PC-3 (cell line): ENCODE measurements around the gene PIGU. TPM values are rescaled to one million over a fixed set of nuclear protein-coding genes. Genes with fewer than 3 reads are reported as not detected.

ENCODE experiments used
- ATAC-seq: fragments of 200-7000 bp; cut with Tn5 transposase; 2 replicates; pipeline ENCODE4 v1.9.1; 2020; ENCODE audit warnings: mild to moderate bottlenecking, moderate library complexity
- BruUV-seq: library from RNA; stranded (reverse); fragments of 400-500 nt; replicated peaks from 2 replicates; lab custom pipeline; 2021; lab: Mats Ljungman, UMichigan
- CTCF ChIA-PET: fragments of 300-600 bp; sonication (Branson Sonifier 250); formaldehyde crosslinking; loops from one replicate; lab custom pipeline; 2022; ENCODE audit warnings: antibody characterized with exemption; lab: Charles Lee
- POLR2A ChIA-PET: fragments of 300-600 bp; sonication (Branson Sonifier 250); formaldehyde crosslinking; loops from one replicate; lab custom pipeline; 2022; ENCODE audit warnings: antibody characterized with exemption; ENCODE audit not compliant: unreplicated experiment; lab: Charles Lee
- DNase-seq: peaks from one replicate; pipeline ENCODE4 v3.0.0-alpha.2; 2015
- H2AFZ ChIP-seq: fragments of 300-600 bp; sonication (generic); 2 replicates; pipeline ENCODE4 v1.6.0; 2016; ENCODE audit warnings: antibody characterized with exemption, low read length
- H3F3A ChIP-seq: fragments of 300-600 bp; sonication (generic); one replicate; pipeline ENCODE4 v1.6.0; 2017; ENCODE audit warnings: antibody characterized with exemption, low read length, control low read depth, mild to moderate bottlenecking; ENCODE audit not compliant: unreplicated experiment
- H3K27ac ChIP-seq: fragments of 300-600 bp; sonication (generic); 2 replicates; pipeline ENCODE4 v1.5.1; 2016; ENCODE audit warnings: mild to moderate bottlenecking, low read length
- H3K27me3 ChIP-seq: fragments of 300-600 bp; sonication (generic); 2 replicates; pipeline ENCODE4 v1.6.1; 2016; ENCODE audit warnings: low read length, mixed read lengths
- H3K36me3 ChIP-seq: fragments of 300-600 bp; sonication (generic); 2 replicates; pipeline ENCODE4 v1.6.1; 2016; ENCODE audit warnings: low read depth, mixed run types, low read length, mixed read lengths
- H3K4me1 ChIP-seq: fragments of 300-600 bp; sonication (generic); 2 replicates; pipeline ENCODE4 v1.5.1; 2016; ENCODE audit warnings: low read length; ENCODE audit not compliant: insufficient read depth
- H3K4me2 ChIP-seq: fragments of 300-600 bp; sonication (generic); 2 replicates; pipeline ENCODE4 v1.6.0; 2016; ENCODE audit warnings: low read length
- H3K4me3 ChIP-seq: fragments of 300-600 bp; sonication (generic); 2 replicates; pipeline ENCODE4 v1.5.1; 2016; ENCODE audit warnings: mild to moderate bottlenecking, low read length, mixed read lengths
- H3K79me2 ChIP-seq: fragments of 300-600 bp; sonication (generic); 2 replicates; pipeline ENCODE4 v1.6.1; 2017; ENCODE audit warnings: low read length, mixed read lengths
- H3K9ac ChIP-seq: fragments of 300-600 bp; sonication (generic); 2 replicates; pipeline ENCODE4 v1.6.0; 2016; ENCODE audit warnings: mild to moderate bottlenecking, low read length
- H3K9me2 ChIP-seq: fragments of 300-600 bp; sonication (generic); replicated peaks from 2 replicates; pipeline ENCODE4 v1.6.1; 2016; ENCODE audit warnings: mixed run types, low read length, mixed read lengths
- H3K9me3 ChIP-seq: fragments of 300-600 bp; sonication (generic); 2 replicates; pipeline ENCODE4 v1.6.1; 2016; ENCODE audit warnings: low read length, mixed read lengths
- H4K20me1 ChIP-seq: fragments of 300-600 bp; sonication (generic); 2 replicates; pipeline ENCODE4 v1.6.1; 2016; ENCODE audit warnings: low read length, mixed read lengths
- CTCF ChIP-seq: fragments of 300-600 bp; sonication (generic); conservative IDR thresholded peaks from 2 replicates; pipeline ENCODE4 v1.5.1; 2017; ENCODE audit warnings: antibody characterized with exemption, low read depth, mild to moderate bottlenecking, low read length
- EZH2 ChIP-seq: fragments of 300-600 bp; sonication (generic); IDR thresholded peaks from one replicate; pipeline ENCODE4 v1.6.1; 2017; ENCODE audit warnings: antibody characterized with exemption, mild to moderate bottlenecking, low read length; ENCODE audit not compliant: unreplicated experiment
- EZH2phosphoT487 ChIP-seq: fragments of 300-600 bp; sonication (generic); IDR thresholded peaks from 2 replicates; pipeline ENCODE4 v1.6.1; 2018; ENCODE audit warnings: mild to moderate bottlenecking, antibody characterized with exemption, low read length, borderline replicate concordance
- intact Hi-C: fragments of 100-400 bp; cut with micrococcal nuclease; formaldehyde crosslinking; loops from 2 replicates; pipeline ENCODE4 v1.9.0; 2023
- total RNA-seq: library from RNA; depleted of rRNA; stranded (reverse); fragments of >200 nt; gene quantifications from 2 replicates; pipeline ENCODE4 v1.2.3, GENCODE V29; 2014

Gene PIGU
- total RNA-seq, 1 experiment from 2014 or later = 24.5 TPM

GRCh38 chr20:34541917-34542316 lies 135.0 kb downstream of the PIGU start:
- Histone ChIP-seq H3F3A (no peaks in the 10 kb centered on the region), H3K27me3 (no peaks in the 10 kb centered on the region), H3K9me3 (no peaks in the 10 kb centered on the region), H2AFZ (no peak overlapping the region), H3K4me1 (no peaks in the 10 kb centered on the region), H3K36me3 (peaks cover 18% of the 10 kb centered on the region), H3K79me2 (no peaks in the 10 kb centered on the region), H3K9me2 (no peaks in the 10 kb centered on the region), H3K4me3 (no peak overlapping the region), H4K20me1 (no peaks in the 10 kb centered on the region), H3K4me2 (no peak overlapping the region), H3K9ac (no peak overlapping the region), H3K27ac (no peak overlapping the region)
- TF ChIP-seq EZH2phosphoT487 (no peak), EZH2 (no peak), CTCF (no peak)
- no TSS peak for BruUV-seq
- ATAC-seq (no peak), DNase-seq (no peak)
- intact Hi-C loops = no loop called here
- CTCF ChIA-PET = no interaction called here
- POLR2A ChIA-PET = no interaction called here

GRCh38 chr20:34541264-34541901 lies 135.5 kb downstream of the PIGU start:
- H3K4me1 ChIP-seq = no peaks in the 10 kb centered on the region
- H3K79me2 ChIP-seq = no peaks in the 10 kb centered on the region
- no peak overlapping the region for H3K9ac ChIP-seq
- DNase-seq (no peak), ATAC-seq (no peak)
- no peaks in the 10 kb centered on the region for H3F3A ChIP-seq
- H3K27ac ChIP-seq = no peak overlapping the region
- BruUV-seq = no TSS peak
- H3K27me3 ChIP-seq = no peaks in the 10 kb centered on the region
- no peaks in the 10 kb centered on the region for H4K20me1 ChIP-seq
- no peaks in the 10 kb centered on the region for H3K9me2 ChIP-seq
- no peak overlapping the region for H2AFZ ChIP-seq
- H3K36me3 ChIP-seq = peaks cover 18% of the 10 kb centered on the region
- CTCF ChIA-PET = no interaction called here
- H3K4me2 ChIP-seq = no peak overlapping the region
- TF ChIP-seq CTCF (no peak), EZH2 (no peak), EZH2phosphoT487 (no peak)
- no peak overlapping the region for H3K4me3 ChIP-seq
- POLR2A ChIA-PET = no interaction called here
- no peaks in the 10 kb centered on the region for H3K9me3 ChIP-seq
- intact Hi-C loops = no loop called here

GRCh38 chr20:34540596-34541263 lies 136.2 kb downstream of the PIGU start:
- H3K9me2 ChIP-seq = no peaks in the 10 kb centered on the region
- H3K79me2 ChIP-seq = no peaks in the 10 kb centered on the region
- no peaks in the 10 kb centered on the region for H3K4me1 ChIP-seq
- no TSS peak for BruUV-seq
- H3K4me2 ChIP-seq = no peak overlapping the region
- H4K20me1 ChIP-seq = no peaks in the 10 kb centered on the region
- no peak overlapping the region for H3K27ac ChIP-seq
- peaks cover 23% of the 10 kb centered on the region for H3K36me3 ChIP-seq
- CTCF ChIA-PET = no interaction called here
- POLR2A ChIA-PET = no interaction called here
- no peaks in the 10 kb centered on the region for H3K27me3 ChIP-seq
- no peaks in the 10 kb centered on the region for H3F3A ChIP-seq
- H3K4me3 ChIP-seq = no peak overlapping the region
- DNase-seq (no peak), ATAC-seq (no peak)
- TF ChIP-seq EZH2phosphoT487 = no peak
- TF ChIP-seq CTCF = no peak
- TF ChIP-seq EZH2 = no peak
- H2AFZ ChIP-seq = no peak overlapping the region
- no peak overlapping the region for H3K9ac ChIP-seq
- no peaks in the 10 kb centered on the region for H3K9me3 ChIP-seq
- intact Hi-C loops = no loop called here
